ENCODE data around the gene MED16. TPM values are rescaled to one million over a fixed set of nuclear protein-coding genes. Genes with fewer than 3 reads are reported as not detected.

MED16 gene
- total RNA-seq, 1 donor from 2014 or later, result 41.4 TPM

GRCh38 chr19:884420-885211 lies 8.4 kb downstream of the MED16 start:
- Mint-ChIP-seq H3K4me1 (ENCODE audit: low read depth, unreplicated experiment) (no peaks in the 10 kb centered on the region), H3K4me3 (ENCODE audit: unreplicated experiment) (no peak overlapping the region), H3K9me3 (ENCODE audit: unreplicated experiment) (no peaks in the 10 kb centered on the region), H3K27ac (ENCODE audit: unreplicated experiment) (no peak overlapping the region), H3K27me3 (ENCODE audit: low read depth, unreplicated experiment) (no peaks in the 10 kb centered on the region), H3K36me3 (ENCODE audit: low read depth, unreplicated experiment) (peaks cover 16% of the 10 kb centered on the region)
- Histone ChIP-seq H2AFZ (ENCODE audit: low read depth, low read length) (no peak overlapping the region), H3K9ac (ENCODE audit: low read length) (no peak overlapping the region), H3K27ac (ENCODE audit: low read depth, low read length) (no peak overlapping the region), H3K4me2 (ENCODE audit: low read length) (no peak overlapping the region), H3K4me3 (ENCODE audit: insufficient read depth, low read depth, low read length) (no peak overlapping the region), H3K9me3 (ENCODE audit: insufficient read depth, low read depth, low read length) (no peaks in the 10 kb centered on the region), H3K36me3 (ENCODE audit: insufficient read depth, low read length) (peaks cover 7% of the 10 kb centered on the region), H3K4me1 (ENCODE audit: insufficient read depth, low read length) (no peaks in the 10 kb centered on the region), H3K79me2 (ENCODE audit: insufficient read depth, low read length) (no peaks in the 10 kb centered on the region), H3K27me3 (ENCODE audit: insufficient read depth, low read length) (no peaks in the 10 kb centered on the region), H4K20me1 (ENCODE audit: insufficient read depth, low read length) (peaks cover 7% of the 10 kb centered on the region)
- no peak for DNase-seq (ENCODE audit: low read depth)
- FAIRE-seq, result no peak
- TF ChIP-seq EZH2 (IDR thresholded peaks at IDR 0.05; ENCODE audit: insufficient read depth, low read length), result no peak
- no peak for TF ChIP-seq CTCF (IDR thresholded peaks at IDR 0.05; ENCODE audit: insufficient read depth, low read depth, low read length)

GRCh38 chr19:883661-884211 lies 9.3 kb downstream of the MED16 start:
- peaks cover 14% of the 10 kb centered on the region for H3K36me3 Mint-ChIP-seq (ENCODE audit: low read depth, unreplicated experiment)
- Histone ChIP-seq H3K4me1 (ENCODE audit: insufficient read depth, low read length) (no peaks in the 10 kb centered on the region), H3K4me3 (ENCODE audit: insufficient read depth, low read depth, low read length) (no peak overlapping the region), H2AFZ (ENCODE audit: low read depth, low read length) (no peak overlapping the region), H3K9ac (ENCODE audit: low read length) (no peak overlapping the region), H3K79me2 (ENCODE audit: insufficient read depth, low read length) (no peaks in the 10 kb centered on the region), H3K4me2 (ENCODE audit: low read length) (no peak overlapping the region), H3K27ac (ENCODE audit: low read depth, low read length) (no peak overlapping the region), H3K36me3 (ENCODE audit: insufficient read depth, low read length) (peaks cover 7% of the 10 kb centered on the region), H3K9me3 (ENCODE audit: insufficient read depth, low read depth, low read length) (no peaks in the 10 kb centered on the region), H3K27me3 (ENCODE audit: insufficient read depth, low read length) (no peaks in the 10 kb centered on the region), H4K20me1 (ENCODE audit: insufficient read depth, low read length) (peaks cover 11% of the 10 kb centered on the region)
- H3K4me1 Mint-ChIP-seq (ENCODE audit: low read depth, unreplicated experiment), result no peaks in the 10 kb centered on the region
- no peaks in the 10 kb centered on the region for H3K9me3 Mint-ChIP-seq (ENCODE audit: unreplicated experiment)
- no peak overlapping the region for H3K4me3 Mint-ChIP-seq (ENCODE audit: unreplicated experiment)
- DNase-seq (ENCODE audit: low read depth) (no peak), FAIRE-seq (no peak)
- H3K27ac Mint-ChIP-seq (ENCODE audit: unreplicated experiment), result no peak overlapping the region
- TF ChIP-seq EZH2 (IDR thresholded peaks at IDR 0.05; ENCODE audit: insufficient read depth, low read length) (no peak), CTCF (IDR thresholded peaks at IDR 0.05; ENCODE audit: insufficient read depth, low read depth, low read length) (no peak)
- no peaks in the 10 kb centered on the region for H3K27me3 Mint-ChIP-seq (ENCODE audit: low read depth, unreplicated experiment)

All from astrocyte (in vitro differentiated cells and primary cell).